Vagina (tissue), 2 donors: Measurements from ENCODE around the gene TMEM134. TPM values are rescaled to one million over a fixed set of nuclear protein-coding genes. Genes with fewer than 3 reads are reported as not detected.

ENCODE experiments used
- DNase-seq, 2 donors: peaks; one replicate each; pipeline ENCODE4 v3.0.0-alpha.2; 2017; ENCODE audit errors: extremely low spot score in 2 of 2
- H3K27ac ChIP-seq: fragments of 200-600 bp; sonication (generic); one replicate; pipeline ENCODE4 v1.5.1; 2019
- H3K27me3 ChIP-seq: fragments of 200-600 bp; sonication (generic); one replicate; pipeline ENCODE4 v1.5.1; 2019
- H3K36me3 ChIP-seq, 2 donors: fragments of 200-600 bp; sonication (generic); one replicate each; pipeline ENCODE4 v1.5.1; 2017 to 2019
- H3K4me1 ChIP-seq: fragments of 200-600 bp; sonication (generic); one replicate; pipeline ENCODE4 v1.5.1; 2019
- H3K4me3 ChIP-seq, 2 donors: fragments of 200-600 bp; sonication (generic); 1 replicate in 1 of 2; 2 replicates in 1 of 2; pipeline ENCODE4 v1.5.1; 2016 to 2019
- H3K9me3 ChIP-seq: fragments of 200-600 bp; sonication (generic); one replicate; pipeline ENCODE4 v1.5.1; 2019
- POLR2A ChIP-seq, 2 donors: fragments of 450-650 bp; IDR thresholded peaks; one replicate each; pipeline ENCODE4 v1.6.1; 2017; ENCODE audit warnings: antibody characterized with exemption in 2 of 2, mild to moderate bottlenecking in 2 of 2, moderate library complexity in 2 of 2
- POLR2AphosphoS5 ChIP-seq, 2 donors: sonication (generic); formaldehyde crosslinking; IDR thresholded peaks; one replicate each; pipeline ENCODE4 v1.9.0; 2017; ENCODE audit warnings: antibody characterized with exemption in 2 of 2, mild to moderate bottlenecking in 2 of 2, low read depth in 1 of 2; ENCODE audit not compliant: insufficient read depth in 1 of 2
- intact Hi-C: fragments of 100-400 bp; cut with DNase I; formaldehyde crosslinking; loops from one replicate; pipeline ENCODE4 v1.15.1; 2023
- total RNA-seq: library from RNA; depleted of rRNA; stranded (reverse); fragments of >200 nt; gene quantifications from one replicate; pipeline ENCODE4 v1.2.3, GENCODE V29; 2016
- TF ChIP-seq, protein P1 (sequence below), 3 experiments: fragments of 450-650 bp in 2 of 3; fragments of 200-600 bp in 1 of 3; sonication (generic) in 1 of 3; IDR thresholded peaks; one replicate each; pipeline ENCODE4 v1.5.1; 2017 to 2019; ENCODE audit warnings: antibody characterized with exemption in 3 of 3, mild to moderate bottlenecking in 2 of 3, moderate library complexity in 2 of 3

The TMEM134 gene
- total RNA-seq, 1 donor from 2014 or later: 88.6 TPM

DNA sequence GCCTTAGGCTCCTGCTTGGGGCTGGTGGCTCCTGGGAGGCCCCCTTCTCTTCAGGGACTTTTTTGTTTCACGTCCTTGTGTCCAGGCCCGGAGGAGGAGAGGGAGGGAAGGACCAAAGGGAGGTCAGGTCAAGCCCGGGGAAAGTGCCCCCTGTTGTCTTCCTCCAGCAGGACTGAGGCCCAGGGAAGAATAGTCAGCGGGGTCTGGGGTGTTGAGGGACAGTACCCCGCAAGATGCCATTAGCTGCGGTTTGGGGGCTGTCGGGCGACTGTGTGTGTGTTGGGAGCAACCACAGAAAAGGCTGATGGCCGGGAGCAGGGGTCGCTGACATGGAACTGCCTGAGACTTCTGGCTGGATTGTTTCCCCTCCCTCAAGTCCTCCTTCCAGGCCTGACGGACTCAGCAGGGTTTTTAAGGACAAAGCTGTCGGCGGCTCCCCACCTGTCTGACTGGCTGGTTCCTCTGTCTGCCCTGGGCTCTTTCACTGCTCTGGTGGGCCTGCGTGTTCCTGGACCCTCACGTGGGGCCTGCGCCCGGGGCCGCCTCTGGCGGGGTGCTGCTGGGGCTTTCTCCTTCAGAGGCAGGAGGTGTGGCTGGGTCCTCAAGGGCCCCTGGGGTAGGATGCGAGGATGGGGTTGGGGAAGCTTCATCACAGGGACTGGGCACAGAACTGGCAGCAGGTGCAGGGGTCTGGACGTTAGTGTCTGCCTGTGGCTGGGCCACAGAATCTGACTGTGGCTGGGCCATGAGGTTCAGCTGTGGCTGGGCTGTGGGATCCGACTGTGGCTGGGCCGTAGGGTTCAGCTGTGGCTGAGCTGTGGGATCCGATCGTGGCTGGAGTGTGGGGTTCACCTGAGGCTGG lies 18.0 kb downstream of the TMEM134 start:
- Histone ChIP-seq H3K36me3 (no peaks in the 10 kb centered on the region), H3K9me3 (no peaks in the 10 kb centered on the region), H3K4me3 (no peak overlapping the region), H3K27ac (no peak overlapping the region), H3K4me1 (peaks cover 6% of the 10 kb centered on the region), H3K27me3 (no peaks in the 10 kb centered on the region)
- no peak for TF ChIP-seq POLR2A (IDR thresholded peaks at IDR 0.05)
- no peak for TF ChIP-seq POLR2AphosphoS5 (IDR thresholded peaks at IDR 0.05; ENCODE audit: insufficient read depth in 1 of 2, low read depth in 1 of 2)
- TF ChIP-seq, protein P1, sequence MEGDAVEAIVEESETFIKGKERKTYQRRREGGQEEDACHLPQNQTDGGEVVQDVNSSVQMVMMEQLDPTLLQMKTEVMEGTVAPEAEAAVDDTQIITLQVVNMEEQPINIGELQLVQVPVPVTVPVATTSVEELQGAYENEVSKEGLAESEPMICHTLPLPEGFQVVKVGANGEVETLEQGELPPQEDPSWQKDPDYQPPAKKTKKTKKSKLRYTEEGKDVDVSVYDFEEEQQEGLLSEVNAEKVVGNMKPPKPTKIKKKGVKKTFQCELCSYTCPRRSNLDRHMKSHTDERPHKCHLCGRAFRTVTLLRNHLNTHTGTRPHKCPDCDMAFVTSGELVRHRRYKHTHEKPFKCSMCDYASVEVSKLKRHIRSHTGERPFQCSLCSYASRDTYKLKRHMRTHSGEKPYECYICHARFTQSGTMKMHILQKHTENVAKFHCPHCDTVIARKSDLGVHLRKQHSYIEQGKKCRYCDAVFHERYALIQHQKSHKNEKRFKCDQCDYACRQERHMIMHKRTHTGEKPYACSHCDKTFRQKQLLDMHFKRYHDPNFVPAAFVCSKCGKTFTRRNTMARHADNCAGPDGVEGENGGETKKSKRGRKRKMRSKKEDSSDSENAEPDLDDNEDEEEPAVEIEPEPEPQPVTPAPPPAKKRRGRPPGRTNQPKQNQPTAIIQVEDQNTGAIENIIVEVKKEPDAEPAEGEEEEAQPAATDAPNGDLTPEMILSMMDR (IDR thresholded peaks at IDR 0.05): no peak
- no peak for DNase-seq
- intact Hi-C loops: no loop called here

DNA sequence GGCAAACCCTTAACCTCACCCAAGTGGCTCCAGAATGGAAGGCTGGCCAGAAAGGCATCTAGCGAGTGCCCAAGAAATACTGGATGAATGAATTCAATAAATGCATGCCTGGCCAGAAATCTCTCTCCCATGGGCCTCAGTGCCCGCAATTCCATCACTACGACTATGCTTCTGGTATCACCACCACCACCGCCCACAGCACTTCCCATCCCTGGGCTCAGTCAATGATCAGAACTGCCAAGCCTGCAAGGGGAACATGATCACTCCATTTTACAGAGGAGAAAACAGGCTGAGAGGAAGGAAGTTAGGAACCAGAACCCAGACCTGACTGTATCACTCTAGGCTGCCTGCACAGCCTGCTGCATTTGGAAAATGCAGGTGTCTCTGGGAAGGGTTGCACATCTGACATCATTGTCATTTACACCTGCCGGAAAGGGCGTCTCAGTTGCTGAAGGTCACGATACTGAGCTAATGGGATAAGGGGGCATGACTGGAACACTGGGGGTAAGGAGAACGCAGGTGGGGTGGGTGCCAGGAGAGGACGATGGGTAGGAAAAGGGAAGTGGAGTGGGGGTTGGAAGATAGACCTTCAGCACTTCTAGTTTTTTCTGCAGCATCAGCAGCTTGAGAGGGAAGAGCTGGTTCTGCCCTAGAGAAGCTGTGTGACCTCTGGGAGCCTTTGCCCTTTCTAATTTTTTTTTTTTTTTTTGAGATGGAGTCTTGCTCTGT lies 19.8 kb downstream of the TMEM134 start:
- Histone ChIP-seq H3K27me3 (no peaks in the 10 kb centered on the region), H3K27ac (no peak overlapping the region), H3K4me1 (peaks cover 13% of the 10 kb centered on the region), H3K4me3 (no peak overlapping the region), H3K9me3 (no peaks in the 10 kb centered on the region), H3K36me3 (no peaks in the 10 kb centered on the region)
- DNase-seq: no peak
- TF ChIP-seq, protein P1 (IDR thresholded peaks at IDR 0.05): no peak
- TF ChIP-seq POLR2AphosphoS5 (IDR thresholded peaks at IDR 0.05; ENCODE audit: insufficient read depth in 1 of 2, low read depth in 1 of 2): no peak
- TF ChIP-seq POLR2A (IDR thresholded peaks at IDR 0.05): no peak
- intact Hi-C loops: no loop called here

DNA sequence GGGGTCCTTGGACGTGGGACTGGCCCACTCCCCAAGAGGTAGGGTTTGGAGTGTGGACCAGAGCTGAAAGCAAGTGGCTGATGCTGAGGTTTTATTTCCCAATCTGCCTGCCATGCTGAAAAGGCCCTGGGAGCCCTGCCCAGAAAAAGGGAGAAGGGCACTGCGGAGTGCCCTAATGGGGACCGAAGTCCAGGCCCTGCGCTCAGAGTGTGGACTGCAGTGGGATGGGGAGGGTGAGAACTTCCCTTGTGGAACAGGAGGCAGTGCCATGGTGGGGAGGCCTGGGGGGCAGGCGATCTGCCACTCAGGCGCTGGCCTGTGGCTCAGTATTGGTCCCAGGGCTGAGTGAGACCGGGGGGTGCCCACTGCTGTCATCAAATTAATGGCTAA lies 20.8 kb downstream of the TMEM134 start:
- no peak overlapping the region for H3K27ac ChIP-seq
- TF ChIP-seq POLR2AphosphoS5 (IDR thresholded peaks at IDR 0.05; ENCODE audit: insufficient read depth in 1 of 2, low read depth in 1 of 2): no peak
- TF ChIP-seq POLR2A (IDR thresholded peaks at IDR 0.05): no peak
- TF ChIP-seq, protein P1 (IDR thresholded peaks at IDR 0.05): no peak
- H3K4me3 ChIP-seq: no peak overlapping the region
- DNase-seq: no peak
- no peaks in the 10 kb centered on the region for H3K36me3 ChIP-seq
- H3K27me3 ChIP-seq: no peaks in the 10 kb centered on the region
- H3K4me1 ChIP-seq: peaks cover 18% of the 10 kb centered on the region
- no peaks in the 10 kb centered on the region for H3K9me3 ChIP-seq
- intact Hi-C loops: no loop called here

DNA sequence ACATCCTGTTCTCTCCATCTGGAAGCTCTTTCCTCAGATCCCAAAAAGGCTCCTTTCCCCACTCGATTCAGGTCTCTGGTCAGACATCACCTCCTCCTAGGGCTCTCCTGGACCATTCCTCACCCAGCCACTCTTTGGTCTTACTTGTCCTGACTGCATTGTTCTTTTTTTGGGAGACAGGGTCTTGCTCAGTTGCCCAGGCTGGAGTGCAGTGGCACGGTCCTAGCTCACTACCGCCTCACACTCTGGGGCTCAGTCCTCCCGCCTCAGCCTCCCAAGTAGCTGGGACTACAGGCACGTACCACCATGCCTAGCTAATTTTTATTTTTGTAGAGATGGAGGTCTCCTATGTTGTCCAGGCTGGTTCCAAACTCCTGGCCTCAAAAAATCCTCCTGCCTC lies 23.5 kb downstream of the TMEM134 start:
- no peak for DNase-seq
- Histone ChIP-seq H3K27me3 (no peaks in the 10 kb centered on the region), H3K4me3 (no peak overlapping the region), H3K36me3 (peaks cover 0 to 15% of the 10 kb centered on the region in 2 donors), H3K9me3 (no peaks in the 10 kb centered on the region), H3K27ac (no peak overlapping the region), H3K4me1 (peaks cover 28% of the 10 kb centered on the region)
- intact Hi-C loops: no loop called here
- TF ChIP-seq POLR2A (IDR thresholded peaks at IDR 0.05): no peak
- no peak for TF ChIP-seq POLR2AphosphoS5 (IDR thresholded peaks at IDR 0.05; ENCODE audit: insufficient read depth in 1 of 2, low read depth in 1 of 2)
- TF ChIP-seq, protein P1 (IDR thresholded peaks at IDR 0.05): no peak
